IMR-90 (cell line): ENCODE data around the gene LRRFIP1. TPM values are rescaled to one million over a fixed set of nuclear protein-coding genes. Genes with fewer than 3 reads are reported as not detected.

Experiments used
- ATAC-seq: fragments of 200-7000 bp; cut with Tn5 transposase; 2 replicates; pipeline ENCODE4 v1.9.1; 2020; ENCODE audit warnings: low read depth, mild to moderate bottlenecking, moderate library complexity
- BruUV-seq: library from RNA; stranded (reverse); fragments of 400-500 nt; replicated peaks from 2 replicates; lab custom pipeline; 2021; lab: Mats Ljungman, UMichigan
- CTCF ChIA-PET: fragments of 300-600 bp; formaldehyde crosslinking; extraction: SDS; loops from one replicate; lab custom pipeline; 2021; ENCODE audit warnings: antibody characterized with exemption; lab: Yijun Ruan, JAX
- POLR2A ChIA-PET: fragments of 300-600 bp; sonication (Branson Sonifier 250); formaldehyde crosslinking; loops from one replicate; lab custom pipeline; 2022; ENCODE audit warnings: antibody characterized with exemption; ENCODE audit not compliant: unreplicated experiment; lab: Charles Lee
- DNase-seq: peaks from one replicate; pipeline ENCODE4 v3.0.0; 2013
- H2AFZ ChIP-seq: replicated peaks from 2 replicates; pipeline ENCODE3; 2013; ENCODE audit warnings: low read length, mild to moderate bottlenecking; ENCODE audit not compliant: poor library complexity
- H2AK5ac ChIP-seq: 2 replicates; pipeline ENCODE4 v1.6.1; 2013; ENCODE audit warnings: low read depth, low read length, inconsistent platforms
- H2AK9ac ChIP-seq: replicated peaks from 2 replicates; pipeline ENCODE3; 2013; ENCODE audit warnings: mild to moderate bottlenecking, low read depth, low read length, moderate library complexity; ENCODE audit not compliant: poor library complexity
- H2BK120ac ChIP-seq: 2 replicates; pipeline ENCODE4 v1.6.1; 2013; ENCODE audit warnings: low read depth, low read length, inconsistent platforms
- H2BK15ac ChIP-seq: 3 replicates; pipeline ENCODE4 v1.6.1; 2013; ENCODE audit warnings: low read depth, low read length, inconsistent platforms
- H2BK20ac ChIP-seq: 2 replicates; pipeline ENCODE4 v1.6.1; 2013; ENCODE audit warnings: low read depth, mild to moderate bottlenecking, inconsistent platforms, low read length, moderate library complexity
- H2BK5ac ChIP-seq: 2 replicates; pipeline ENCODE4 v1.6.1; 2013; ENCODE audit warnings: mild to moderate bottlenecking, low read depth, low read length, inconsistent platforms; ENCODE audit not compliant: poor library complexity, severe bottlenecking
- H3K14ac ChIP-seq: replicated peaks from 2 replicates; pipeline ENCODE4 v1.6.1; 2013; ENCODE audit warnings: low read depth, low read length, inconsistent platforms
- H3K18ac ChIP-seq: 2 replicates; pipeline ENCODE4 v1.6.1; 2013; ENCODE audit warnings: low read depth, low read length, control low read depth
- H3K23ac ChIP-seq: 2 replicates; pipeline ENCODE4 v1.6.1; 2013; ENCODE audit warnings: low read depth, low read length, inconsistent platforms
- H3K27ac ChIP-seq: 2 replicates; pipeline ENCODE4 v1.5.1; 2013; ENCODE audit warnings: mild to moderate bottlenecking, control low read depth, low read length; ENCODE audit not compliant: insufficient read depth
- H3K27me3 ChIP-seq: 2 replicates; pipeline ENCODE4 v1.6.1; 2013; ENCODE audit warnings: low read length; ENCODE audit not compliant: control insufficient read depth, insufficient read depth
- H3K36me3 ChIP-seq: 2 replicates; pipeline ENCODE4 v1.6.1; 2013; ENCODE audit warnings: low read length, mixed read lengths; ENCODE audit not compliant: control insufficient read depth, insufficient read depth
- H3K4ac ChIP-seq: 2 replicates; pipeline ENCODE4 v1.6.1; 2013; ENCODE audit warnings: low read depth, low read length, inconsistent platforms
- H3K4me1 ChIP-seq: 2 replicates; pipeline ENCODE4 v1.6.1; 2013; ENCODE audit warnings: low read length, mixed read lengths; ENCODE audit not compliant: control insufficient read depth, insufficient read depth
- H3K4me2 ChIP-seq: 2 replicates; pipeline ENCODE4 v1.6.1; 2013; ENCODE audit warnings: low read depth, mild to moderate bottlenecking, control low read depth, low read length, moderate library complexity
- H3K4me3 ChIP-seq: 2 replicates; pipeline ENCODE4 v1.5.1; 2013; ENCODE audit warnings: low read depth, mild to moderate bottlenecking, control low read depth, low read length, moderate library complexity; ENCODE audit not compliant: insufficient read depth
- H3K56ac ChIP-seq: 2 replicates; pipeline ENCODE4 v1.6.1; 2013; ENCODE audit warnings: low read length, inconsistent platforms; ENCODE audit not compliant: insufficient read depth; ENCODE audit errors: extremely low read depth
- H3K79me1 ChIP-seq, 2 experiments: 2 replicates each; pipeline ENCODE4 v1.6.1; 2013; ENCODE audit warnings: low read length in 2 of 2, inconsistent platforms in 1 of 2, low read depth in 1 of 2
- H3K9ac ChIP-seq: 2 replicates; pipeline ENCODE4 v1.6.1; 2013; ENCODE audit warnings: low read depth, low read length, control low read depth
- H3K9me1 ChIP-seq: 2 replicates; pipeline ENCODE4 v1.6.1; 2013; ENCODE audit warnings: low read length, inconsistent platforms; ENCODE audit not compliant: insufficient read depth
- H3K9me3 ChIP-seq: 2 replicates; pipeline ENCODE4 v1.6.1; 2013; ENCODE audit warnings: low read length; ENCODE audit not compliant: control insufficient read depth, insufficient read depth
- H4K20me1 ChIP-seq: 2 replicates; pipeline ENCODE4 v1.6.1; 2013; ENCODE audit warnings: low read length, inconsistent platforms; ENCODE audit not compliant: insufficient read depth
- H4K5ac ChIP-seq: 2 replicates; pipeline ENCODE4 v1.6.1; 2013; ENCODE audit warnings: mild to moderate bottlenecking, low read depth, low read length, control low read depth
- H4K8ac ChIP-seq, 2 experiments: 2 replicates each; pipeline ENCODE4 v1.6.1; 2013; ENCODE audit warnings: low read depth in 2 of 2, low read length in 2 of 2, control low read depth in 1 of 2, inconsistent platforms in 1 of 2
- H4K91ac ChIP-seq: 2 replicates; pipeline ENCODE4 v1.6.1; 2013; ENCODE audit warnings: low read depth, low read length, inconsistent platforms; ENCODE audit not compliant: insufficient read depth
- BHLHE40 ChIP-seq: fragments of 150-350 bp; IDR thresholded peaks from 2 replicates; pipeline ENCODE4 v1.6.1; 2016; ENCODE audit warnings: mild to moderate bottlenecking, low read depth, low read length
- CEBPB ChIP-seq: IDR thresholded peaks from 2 replicates; pipeline ENCODE4 v1.6.1; 2012; ENCODE audit warnings: low read depth, low read length, improper control_type of control experiment
- CHD1 ChIP-seq: IDR thresholded peaks from 2 replicates; pipeline ENCODE4 v1.6.1; 2012; ENCODE audit warnings: low read depth, low read length, improper control_type of control experiment
- FOS ChIP-seq: fragments of 150-350 bp; IDR thresholded peaks from 2 replicates; pipeline ENCODE4 v1.6.1; 2016; ENCODE audit warnings: low read depth, low read length
- MAFK ChIP-seq: IDR thresholded peaks from 2 replicates; pipeline ENCODE4 v1.6.1; 2012; ENCODE audit warnings: low read depth, low read length, improper control_type of control experiment
- MAZ ChIP-seq: IDR thresholded peaks from 2 replicates; pipeline ENCODE4 v1.6.1; 2012; ENCODE audit warnings: low read depth, mild to moderate bottlenecking, low read length, improper control_type of control experiment, moderate library complexity, borderline replicate concordance
- MXI1 ChIP-seq: IDR thresholded peaks from 2 replicates; pipeline ENCODE4 v1.6.1; 2012; ENCODE audit warnings: low read depth, mild to moderate bottlenecking, low read length, moderate library complexity, borderline replicate concordance
- NFE2L2 ChIP-seq: fragments of 150-350 bp; IDR thresholded peaks from 2 replicates; pipeline ENCODE4 v1.6.1; 2016; ENCODE audit warnings: low read depth, mild to moderate bottlenecking, low read length
- POLR2A ChIP-seq: IDR thresholded peaks from 2 replicates; pipeline ENCODE4 v1.6.1; 2012; ENCODE audit warnings: mild to moderate bottlenecking, low read depth, low read length
- RAD21 ChIP-seq: IDR thresholded peaks from 2 replicates; pipeline ENCODE4 v1.6.1; 2012; ENCODE audit warnings: low read length, improper control_type of control experiment
- RCOR1 ChIP-seq: IDR thresholded peaks from 2 replicates; pipeline ENCODE4 v1.6.1; 2012; ENCODE audit warnings: mild to moderate bottlenecking, low read length, improper control_type of control experiment; ENCODE audit not compliant: insufficient replicate concordance
- RFX5 ChIP-seq: IDR thresholded peaks from 2 replicates; pipeline ENCODE4 v1.8.0; 2012; ENCODE audit warnings: low read depth, mild to moderate bottlenecking, low read length, moderate library complexity
- SMC3 ChIP-seq: fragments of 150-350 bp; IDR thresholded peaks from 2 replicates; pipeline ENCODE4 v1.6.1; 2016; ENCODE audit warnings: low read depth, mild to moderate bottlenecking, antibody characterized with exemption, low read length, moderate library complexity
- WGBS, 2 experiments: methylation state at CpG; one replicate each; pipeline versions ENCODE4 v1.1.5 to v1.1.7; 2013; ENCODE audit warnings: missing lambda C conversion rate in 2 of 2; ENCODE audit not compliant: insufficient read length in 1 of 2; ENCODE audit errors: extremely low coverage in 2 of 2; 5-methylcytosine and 5-hydroxymethylcytosine counted together
- dilution Hi-C: fragments of 300-500 bp; cut with HindIII; formaldehyde crosslinking; loops from one replicate; pipeline ENCODE4 v1.14.3; 2018; ENCODE audit warnings: low sequenced_read_pairs; ENCODE audit not compliant: unreplicated experiment
- in situ Hi-C: fragments of 300-500 bp; cut with MboI; formaldehyde crosslinking; loops from 3 replicates; pipeline ENCODE4 v1.14.3; 2019; ENCODE audit warnings: low sequenced_read_pairs, inconsistent platforms, mixed read lengths
- intact Hi-C: fragments of 100-400 bp; cut with micrococcal nuclease; formaldehyde crosslinking; loops from 2 replicates; pipeline ENCODE4 v1.10.0; 2022
- polyA plus RNA-seq, 3 experiments: library from polyadenylated mRNA; depleted of rRNA; stranded (reverse); fragments of >200 nt; gene quantifications; 2 replicates each; pipeline ENCODE4 v1.2.3, GENCODE V29; 2012; ENCODE audit warnings: low replicate concordance in 1 of 3
- total RNA-seq: library from RNA; depleted of rRNA; stranded (reverse); fragments of >200 nt; gene quantifications from 2 replicates; pipeline ENCODE4 v1.2.3, GENCODE V29; 2012
- TF ChIP-seq, protein P1 (sequence below): fragments of 150-350 bp; IDR thresholded peaks from 2 replicates; pipeline ENCODE4 v1.6.1; 2016; ENCODE audit warnings: low read depth, mild to moderate bottlenecking, low read length, moderate library complexity, borderline replicate concordance
- TF ChIP-seq, protein P2 (sequence below): fragments of 150-350 bp; IDR thresholded peaks from 2 replicates; pipeline ENCODE4 v1.6.1; 2017; ENCODE audit warnings: mild to moderate bottlenecking, antibody characterized with exemption, low read length, low read depth
- TF ChIP-seq, protein P3 (sequence below): conservative IDR thresholded peaks from 2 replicates; pipeline ENCODE4 v1.5.1; 2012; ENCODE audit warnings: mild to moderate bottlenecking, low read depth, low read length, improper control_type of control experiment

The LRRFIP1 gene
- total and polyA plus RNA-seq, 2 of the 4 experiments (the other 2 are of a cell fraction) = 52.2 to 54.4 TPM

DNA sequence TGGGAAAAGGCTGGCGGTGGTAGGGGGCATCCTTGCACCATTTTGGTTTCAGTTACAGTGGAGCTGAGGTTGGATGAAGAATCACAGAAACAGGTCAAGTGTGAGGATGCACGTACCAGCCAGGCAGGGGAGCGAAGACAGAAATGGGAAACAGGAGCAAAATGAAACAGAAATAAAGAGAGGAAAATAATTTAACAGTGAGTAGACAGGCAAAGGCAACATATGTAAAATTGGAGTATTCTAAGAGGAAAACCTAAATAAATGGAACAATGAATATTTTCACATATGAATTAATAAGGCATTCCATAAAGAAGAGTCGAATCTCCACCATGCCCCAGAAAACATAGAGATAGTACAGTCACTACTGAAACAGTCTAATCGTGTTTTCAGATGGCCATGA is 29.7 kb downstream of the LRRFIP1 start:
- no peak overlapping the region for H3K14ac ChIP-seq
- no peak overlapping the region for H4K5ac ChIP-seq
- H3K9ac ChIP-seq = no peak overlapping the region
- 0 out of 2 replicates have a peak, but pooled peaks cover 2% of the 10 kb centered on the region for H3K36me3 ChIP-seq
- peaks cover 5% of the 10 kb centered on the region for H3K9me3 ChIP-seq
- H3K4me1 ChIP-seq = no peaks in the 10 kb centered on the region
- dilution Hi-C loops (no loop called here), in situ Hi-C loops (no loop called here), intact Hi-C loops (no loop called here)
- POLR2A ChIA-PET = no interaction called here
- no peak overlapping the region for H4K91ac ChIP-seq
- no peaks in the 10 kb centered on the region for H4K20me1 ChIP-seq
- peaks cover 25 to 43% of the 10 kb centered on the region in 2 experiments for H3K79me1 ChIP-seq
- WGBS, 2 experiments = 100% methylated on average over 3 of the region's 5 CpGs; no CpG with 5 or more reads in 1 of the 2 experiments
- no peak overlapping the region for H3K4me2 ChIP-seq
- TF ChIP-seq RCOR1 (no peak), MAZ (no peak), BHLHE40 (no peak), FOS (no peak), POLR2A (no peak), MAFK (no peak), RAD21 (no peak), NFE2L2 (no peak), SMC3 (no peak), CEBPB (no peak), CHD1 (no peak), MXI1 (no peak), RFX5 (no peak)
- TF ChIP-seq, protein P1, sequence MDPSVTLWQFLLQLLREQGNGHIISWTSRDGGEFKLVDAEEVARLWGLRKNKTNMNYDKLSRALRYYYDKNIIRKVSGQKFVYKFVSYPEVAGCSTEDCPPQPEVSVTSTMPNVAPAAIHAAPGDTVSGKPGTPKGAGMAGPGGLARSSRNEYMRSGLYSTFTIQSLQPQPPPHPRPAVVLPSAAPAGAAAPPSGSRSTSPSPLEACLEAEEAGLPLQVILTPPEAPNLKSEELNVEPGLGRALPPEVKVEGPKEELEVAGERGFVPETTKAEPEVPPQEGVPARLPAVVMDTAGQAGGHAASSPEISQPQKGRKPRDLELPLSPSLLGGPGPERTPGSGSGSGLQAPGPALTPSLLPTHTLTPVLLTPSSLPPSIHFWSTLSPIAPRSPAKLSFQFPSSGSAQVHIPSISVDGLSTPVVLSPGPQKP = no peak
- TF ChIP-seq, protein P2, sequence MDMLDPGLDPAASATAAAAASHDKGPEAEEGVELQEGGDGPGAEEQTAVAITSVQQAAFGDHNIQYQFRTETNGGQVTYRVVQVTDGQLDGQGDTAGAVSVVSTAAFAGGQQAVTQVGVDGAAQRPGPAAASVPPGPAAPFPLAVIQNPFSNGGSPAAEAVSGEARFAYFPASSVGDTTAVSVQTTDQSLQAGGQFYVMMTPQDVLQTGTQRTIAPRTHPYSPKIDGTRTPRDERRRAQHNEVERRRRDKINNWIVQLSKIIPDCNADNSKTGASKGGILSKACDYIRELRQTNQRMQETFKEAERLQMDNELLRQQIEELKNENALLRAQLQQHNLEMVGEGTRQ = no peak
- TF ChIP-seq, protein P3, sequence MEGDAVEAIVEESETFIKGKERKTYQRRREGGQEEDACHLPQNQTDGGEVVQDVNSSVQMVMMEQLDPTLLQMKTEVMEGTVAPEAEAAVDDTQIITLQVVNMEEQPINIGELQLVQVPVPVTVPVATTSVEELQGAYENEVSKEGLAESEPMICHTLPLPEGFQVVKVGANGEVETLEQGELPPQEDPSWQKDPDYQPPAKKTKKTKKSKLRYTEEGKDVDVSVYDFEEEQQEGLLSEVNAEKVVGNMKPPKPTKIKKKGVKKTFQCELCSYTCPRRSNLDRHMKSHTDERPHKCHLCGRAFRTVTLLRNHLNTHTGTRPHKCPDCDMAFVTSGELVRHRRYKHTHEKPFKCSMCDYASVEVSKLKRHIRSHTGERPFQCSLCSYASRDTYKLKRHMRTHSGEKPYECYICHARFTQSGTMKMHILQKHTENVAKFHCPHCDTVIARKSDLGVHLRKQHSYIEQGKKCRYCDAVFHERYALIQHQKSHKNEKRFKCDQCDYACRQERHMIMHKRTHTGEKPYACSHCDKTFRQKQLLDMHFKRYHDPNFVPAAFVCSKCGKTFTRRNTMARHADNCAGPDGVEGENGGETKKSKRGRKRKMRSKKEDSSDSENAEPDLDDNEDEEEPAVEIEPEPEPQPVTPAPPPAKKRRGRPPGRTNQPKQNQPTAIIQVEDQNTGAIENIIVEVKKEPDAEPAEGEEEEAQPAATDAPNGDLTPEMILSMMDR = no peak
- no peak for ATAC-seq
- H3K56ac ChIP-seq = no peak overlapping the region
- no peak overlapping the region for H2BK120ac ChIP-seq
- CTCF ChIA-PET = no interaction called here
- H3K27ac ChIP-seq = no peak overlapping the region
- H3K27me3 ChIP-seq = no peaks in the 10 kb centered on the region
- no peak overlapping the region for H4K8ac ChIP-seq
- H2AK5ac ChIP-seq = no peak overlapping the region
- H3K23ac ChIP-seq = no peak overlapping the region
- no peak overlapping the region for H2BK20ac ChIP-seq
- no peak overlapping the region for H3K4ac ChIP-seq
- no peak overlapping the region for H3K18ac ChIP-seq
- no peak overlapping the region for H2AK9ac ChIP-seq
- no peak for DNase-seq
- no TSS peak for BruUV-seq
- H2AFZ ChIP-seq = no peak overlapping the region
- no peak overlapping the region for H2BK15ac ChIP-seq
- no peak overlapping the region for H2BK5ac ChIP-seq
- peaks cover 3% of the 10 kb centered on the region; the same call in 1 of the 2 replicates for H3K9me1 ChIP-seq
- H3K4me3 ChIP-seq = no peak overlapping the region
